ENCODE data around the gene RXRA. TPM values are rescaled to one million over a fixed set of nuclear protein-coding genes. Genes with fewer than 3 reads are reported as not detected.

Gene RXRA
- total RNA-seq, 2 donors from 2014 or later = 68.2 to 72.0 TPM

DNA sequence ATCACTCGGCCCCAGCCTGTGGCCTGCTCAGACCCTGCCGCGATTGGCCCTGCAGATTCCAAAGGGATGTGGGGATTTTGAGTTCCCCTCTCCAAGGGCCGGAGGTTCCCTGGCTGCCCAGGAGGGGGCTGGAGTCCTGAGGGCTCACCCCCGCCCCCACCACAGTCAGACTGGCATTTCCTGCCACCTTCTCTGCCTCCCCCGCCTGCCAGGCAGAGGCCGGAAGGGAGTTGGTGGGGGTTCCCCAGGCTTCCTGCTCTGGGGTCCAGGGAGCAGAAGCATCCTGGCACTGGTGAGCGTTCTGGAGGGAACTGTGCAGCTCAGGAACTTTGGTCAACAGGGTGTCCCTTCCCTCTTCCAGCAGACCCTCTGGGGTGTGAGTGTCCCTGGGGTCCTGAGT lies 70.6 kb downstream of the RXRA start:
- Histone ChIP-seq H3K36me3 (no peaks in the 10 kb centered on the region), H3K27ac (no peak overlapping the region), H3K9me3 (no peaks in the 10 kb centered on the region), H3K4me3 (no peak overlapping the region), H3K27me3 (no peaks in the 10 kb centered on the region), H3K9ac (ENCODE audit: low read depth in 2 of 2, low read length in 2 of 2) (no peak overlapping the region), H3K4me1 (no peaks in the 10 kb centered on the region)
- TF ChIP-seq, protein P1, sequence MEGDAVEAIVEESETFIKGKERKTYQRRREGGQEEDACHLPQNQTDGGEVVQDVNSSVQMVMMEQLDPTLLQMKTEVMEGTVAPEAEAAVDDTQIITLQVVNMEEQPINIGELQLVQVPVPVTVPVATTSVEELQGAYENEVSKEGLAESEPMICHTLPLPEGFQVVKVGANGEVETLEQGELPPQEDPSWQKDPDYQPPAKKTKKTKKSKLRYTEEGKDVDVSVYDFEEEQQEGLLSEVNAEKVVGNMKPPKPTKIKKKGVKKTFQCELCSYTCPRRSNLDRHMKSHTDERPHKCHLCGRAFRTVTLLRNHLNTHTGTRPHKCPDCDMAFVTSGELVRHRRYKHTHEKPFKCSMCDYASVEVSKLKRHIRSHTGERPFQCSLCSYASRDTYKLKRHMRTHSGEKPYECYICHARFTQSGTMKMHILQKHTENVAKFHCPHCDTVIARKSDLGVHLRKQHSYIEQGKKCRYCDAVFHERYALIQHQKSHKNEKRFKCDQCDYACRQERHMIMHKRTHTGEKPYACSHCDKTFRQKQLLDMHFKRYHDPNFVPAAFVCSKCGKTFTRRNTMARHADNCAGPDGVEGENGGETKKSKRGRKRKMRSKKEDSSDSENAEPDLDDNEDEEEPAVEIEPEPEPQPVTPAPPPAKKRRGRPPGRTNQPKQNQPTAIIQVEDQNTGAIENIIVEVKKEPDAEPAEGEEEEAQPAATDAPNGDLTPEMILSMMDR (IDR thresholded peaks at IDR 0.05) = no peak
- intact Hi-C loops (cut with DNase I) = no loop called here
- no peak for DNase-seq

- Histone ChIP-seq H3K27me3 (no peaks in the 10 kb centered on the region), H3K9me3 (no peaks in the 10 kb centered on the region), H3K4me1 (no peaks in the 10 kb centered on the region), H3K9ac (ENCODE audit: low read depth in 2 of 2, low read length in 2 of 2) (no peak overlapping the region), H3K27ac (no peak overlapping the region), H3K4me3 (no peak overlapping the region), H3K36me3 (no peaks in the 10 kb centered on the region)
- intact Hi-C loops (cut with DNase I) = no loop called here
- TF ChIP-seq, protein P1 (IDR thresholded peaks at IDR 0.05) = no peak
- no peak for DNase-seq
Observed at GRCh38 chr9:134398756-134399155, 72.5 kb downstream of the RXRA start.

GRCh38 chr9:134399435-134400056 lies 73.3 kb downstream of the RXRA start:
- no peak for DNase-seq

DNA sequence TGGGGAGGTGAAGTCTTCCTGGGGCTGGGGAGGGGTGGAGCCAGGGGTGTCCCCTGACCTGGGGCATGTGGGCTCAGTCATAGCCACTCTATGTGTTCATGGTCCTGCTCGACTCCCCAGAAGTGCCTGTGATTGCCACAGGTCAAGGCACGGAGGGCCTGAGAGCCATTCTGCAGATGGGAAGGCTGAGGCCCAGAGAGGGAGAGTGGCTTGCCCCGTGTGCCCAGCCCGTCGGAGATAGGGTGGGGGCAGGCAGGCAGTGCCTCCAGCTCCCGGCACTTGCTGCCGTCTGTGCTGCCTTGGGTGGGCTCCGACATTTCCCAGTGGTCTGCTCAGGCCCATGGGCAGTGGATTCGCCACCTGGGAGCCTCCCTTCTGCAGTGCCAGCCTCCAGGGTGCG lies 74.0 kb downstream of the RXRA start:
- TF ChIP-seq, protein P1 (IDR thresholded peaks at IDR 0.05) = no peak
- Histone ChIP-seq H3K27ac (no peak overlapping the region), H3K9ac (ENCODE audit: low read depth in 2 of 2, low read length in 2 of 2) (no peak overlapping the region), H3K36me3 (no peaks in the 10 kb centered on the region), H3K27me3 (no peaks in the 10 kb centered on the region), H3K4me1 (peaks cover 5% of the 10 kb centered on the region), H3K9me3 (no peaks in the 10 kb centered on the region), H3K4me3 (no peak overlapping the region)
- no peak for DNase-seq
- intact Hi-C loops (cut with DNase I) = no loop called here

More at GRCh38 chr9:134399435-134400056, 73.3 kb downstream of the RXRA start:
- TF ChIP-seq, protein P1 (IDR thresholded peaks at IDR 0.05) = peak; percentile 49
- H3K27me3 ChIP-seq = no peaks in the 10 kb centered on the region
- peaks cover 4% of the 10 kb centered on the region for H3K4me1 ChIP-seq
- no peak overlapping the region for H3K27ac ChIP-seq
- H3K9ac ChIP-seq (ENCODE audit: low read depth in 2 of 2, low read length in 2 of 2) = no peak overlapping the region
- H3K9me3 ChIP-seq = no peaks in the 10 kb centered on the region
- intact Hi-C loops (cut with DNase I) = no loop called here
- H3K4me3 ChIP-seq = no peak overlapping the region
- no peaks in the 10 kb centered on the region for H3K36me3 ChIP-seq

GRCh38 chr9:134401391-134401790 lies 75.1 kb downstream of the RXRA start:
- no peaks in the 10 kb centered on the region for H3K36me3 ChIP-seq
- intact Hi-C loops (cut with DNase I) = no loop called here

More at GRCh38 chr9:134401391-134401790, 75.1 kb downstream of the RXRA start:
- H3K4me3 ChIP-seq = no peak overlapping the region
- H3K27me3 ChIP-seq = no peaks in the 10 kb centered on the region
- TF ChIP-seq, protein P1 (IDR thresholded peaks at IDR 0.05) = no peak
- H3K9ac ChIP-seq (ENCODE audit: low read depth in 2 of 2, low read length in 2 of 2) = no peak overlapping the region
- peaks cover 5% of the 10 kb centered on the region for H3K4me1 ChIP-seq
- DNase-seq = no peak
- no peak overlapping the region for H3K27ac ChIP-seq
- no peaks in the 10 kb centered on the region for H3K9me3 ChIP-seq
